B cell (primary cell): Measurements from ENCODE around the gene EML5.

Experiments used
- CTCF ChIP-seq: fragments of 200-600 bp; IDR thresholded peaks from one replicate; pipeline ENCODE4 v1.8.0; 2022; ENCODE audit warnings: antibody characterized with exemption, mild to moderate bottlenecking
- EZH2 ChIP-seq: IDR thresholded peaks from 2 replicates; pipeline ENCODE4 v1.6.1; 2012; ENCODE audit warnings: borderline replicate concordance, low read depth, mild to moderate bottlenecking, moderate library complexity, low read length; ENCODE audit not compliant: insufficient read depth, poor library complexity, severe bottlenecking

- no peak for TF ChIP-seq CTCF
- TF ChIP-seq EZH2, result no peak
These were observed 220.6 kb downstream of the EML5 start for GRCh38 chr14:88572117-88572516.
